GM23338 (cell line): ENCODE measurements around the gene KRTAP10-1. TPM values are rescaled to one million over a fixed set of nuclear protein-coding genes. Genes with fewer than 3 reads are reported as not detected.

Experiments
- ATAC-seq: fragments of 200-7000 bp; cut with Tn5 transposase; 3 replicates; pipeline ENCODE4 v1.9.1; 2020
- DNase-seq: peaks from one replicate; pipeline ENCODE4 v3.0.0-alpha.2; 2015; ENCODE audit warnings: low spot score
- H2AFZ ChIP-seq: fragments of 200-600 bp; sonication (generic); 2 replicates; pipeline ENCODE4 v1.8.0; 2016; ENCODE audit warnings: antibody characterized with exemption, mild to moderate bottlenecking, moderate library complexity
- H3F3A ChIP-seq: fragments of 200-600 bp; sonication (generic); replicated peaks from 2 replicates; pipeline ENCODE4 v1.8.0; 2017; ENCODE audit warnings: antibody characterized with exemption, mixed run types, low read depth
- H3K27ac ChIP-seq: fragments of 200-600 bp; sonication (generic); 2 replicates; pipeline ENCODE4 v1.6.1; 2016; ENCODE audit warnings: low read depth
- H3K27me3 ChIP-seq: fragments of 200-600 bp; sonication (generic); 2 replicates; pipeline ENCODE4 v1.8.0; 2016; ENCODE audit warnings: mild to moderate bottlenecking, mixed run types, moderate library complexity; ENCODE audit not compliant: insufficient read depth
- H3K36me3 ChIP-seq: fragments of 200-600 bp; sonication (generic); 2 replicates; pipeline ENCODE4 v1.8.0; 2016; ENCODE audit warnings: mild to moderate bottlenecking; ENCODE audit not compliant: insufficient read depth
- H3K4me1 ChIP-seq: fragments of 200-600 bp; sonication (generic); 2 replicates; pipeline ENCODE4 v1.8.0; 2016; ENCODE audit warnings: mild to moderate bottlenecking, moderate library complexity; ENCODE audit not compliant: insufficient read depth
- H3K4me2 ChIP-seq: fragments of 200-600 bp; sonication (generic); 2 replicates; pipeline ENCODE4 v1.7.1; 2017; ENCODE audit warnings: mixed run types
- H3K4me3 ChIP-seq: fragments of 200-600 bp; sonication (generic); 2 replicates; pipeline ENCODE4 v1.6.1; 2016; ENCODE audit warnings: mixed run types
- H3K79me2 ChIP-seq: fragments of 200-600 bp; sonication (generic); replicated peaks from 2 replicates; pipeline ENCODE4 v1.8.0; 2017; ENCODE audit warnings: mild to moderate bottlenecking; ENCODE audit not compliant: insufficient read depth
- H3K9me2 ChIP-seq: fragments of 200-600 bp; sonication (generic); 2 replicates; pipeline ENCODE4 v1.8.0; 2017; ENCODE audit not compliant: insufficient read depth
- H4K20me1 ChIP-seq: fragments of 200-600 bp; sonication (generic); replicated peaks from 2 replicates; pipeline ENCODE4 v1.8.0; 2017; ENCODE audit warnings: mild to moderate bottlenecking; ENCODE audit not compliant: insufficient read depth
- H3K27ac Mint-ChIP-seq: 2 replicates; pipeline ENCODE4 v1.8.0; 2020; ENCODE audit warnings: inconsistent platforms, mild to moderate bottlenecking, moderate library complexity, mixed read lengths
- H3K27me3 Mint-ChIP-seq: 3 replicates; pipeline ENCODE4 v1.8.0; 2022; ENCODE audit warnings: low read depth, mild to moderate bottlenecking, moderate library complexity, mixed read lengths, inconsistent platforms; ENCODE audit not compliant: insufficient read depth, poor library complexity
- H3K36me3 Mint-ChIP-seq: 3 replicates; pipeline ENCODE4 v1.8.0; 2021; ENCODE audit warnings: low read depth, mild to moderate bottlenecking, inconsistent platforms, moderate library complexity, mixed read lengths
- H3K4me1 Mint-ChIP-seq: 3 replicates; pipeline ENCODE4 v1.8.0; 2020; ENCODE audit warnings: mild to moderate bottlenecking, inconsistent platforms, mixed read lengths
- H3K4me3 Mint-ChIP-seq: 3 replicates; pipeline ENCODE4 v1.8.0; 2021; ENCODE audit warnings: moderate library complexity, mild to moderate bottlenecking, inconsistent platforms, mixed read lengths
- H3K9me3 Mint-ChIP-seq: 3 replicates; pipeline ENCODE4 v1.8.0; 2020; ENCODE audit warnings: moderate library complexity, mild to moderate bottlenecking, inconsistent platforms, mixed read lengths
- CREB1 ChIP-seq: fragments of 250-450 bp; sonication (Bioruptor Pico); IDR thresholded peaks from 2 replicates; pipeline ENCODE4 v1.5.0; 2020; ENCODE audit warnings: low read depth, mild to moderate bottlenecking, moderate library complexity
- CTCF ChIP-seq, 2 experiments: fragments of 200-600 bp in 1 of 2; sonication (generic) in 1 of 2; conservative IDR thresholded peaks; 2 replicates each; pipeline versions ENCODE4 v1.5.1 to v1.6.1; 2016 to 2017; ENCODE audit warnings: antibody characterized with exemption in 2 of 2, low read depth in 2 of 2, mild to moderate bottlenecking in 2 of 2, moderate library complexity in 1 of 2
- ETS1 ChIP-seq: IDR thresholded peaks from 2 replicates; pipeline ENCODE4 v1.6.1; 2016; ENCODE audit warnings: antibody characterized with exemption
- EZH2 ChIP-seq: fragments of 200-600 bp; sonication (generic); IDR thresholded peaks from one replicate; pipeline ENCODE4 v1.8.0; 2017; ENCODE audit warnings: antibody characterized with exemption, mild to moderate bottlenecking, low read depth; ENCODE audit not compliant: unreplicated experiment
- EZH2phosphoT487 ChIP-seq: fragments of 200-600 bp; sonication (generic); IDR thresholded peaks from one replicate; pipeline ENCODE4 v1.8.1; 2018; ENCODE audit warnings: antibody characterized with exemption; ENCODE audit not compliant: unreplicated experiment
- JUNB ChIP-seq: IDR thresholded peaks from one replicate; pipeline ENCODE4 v1.6.1; 2016; ENCODE audit warnings: antibody characterized with exemption; ENCODE audit not compliant: unreplicated experiment
- NANOG ChIP-seq: IDR thresholded peaks from 2 replicates; pipeline ENCODE4 v1.6.1; 2016; ENCODE audit warnings: antibody characterized with exemption, borderline replicate concordance
- POLR2AphosphoS5 ChIP-seq: IDR thresholded peaks from 2 replicates; pipeline ENCODE4 v1.6.1; 2016; ENCODE audit warnings: antibody characterized with exemption, low read depth
- REST ChIP-seq: IDR thresholded peaks from one replicate; pipeline ENCODE4 v1.6.1; 2018; ENCODE audit warnings: antibody characterized with exemption; ENCODE audit not compliant: unreplicated experiment
- STAT1 ChIP-seq: IDR thresholded peaks from one replicate; pipeline ENCODE4 v1.6.1; 2016; ENCODE audit warnings: antibody characterized with exemption; ENCODE audit not compliant: unreplicated experiment
- ZNF114 ChIP-seq: fragments of 250-450 bp; sonication (Bioruptor Pico); IDR thresholded peaks from 2 replicates; pipeline ENCODE4 v1.5.0; 2020; ENCODE audit warnings: mild to moderate bottlenecking, moderate library complexity
- ZNF331 ChIP-seq: fragments of 250-450 bp; sonication (Bioruptor Pico); IDR thresholded peaks from 2 replicates; pipeline ENCODE4 v1.5.0; 2020; ENCODE audit warnings: low read depth, mild to moderate bottlenecking, moderate library complexity
- ZNF462 ChIP-seq: fragments of 250-450 bp; sonication (Bioruptor Pico); IDR thresholded peaks from 2 replicates; pipeline ENCODE4 v1.5.0; 2020; ENCODE audit warnings: mild to moderate bottlenecking, moderate library complexity
- polyA plus RNA-seq: library from polyadenylated mRNA; unstranded; fragments of >200 nt; fragmentation: Nextera tagmentation; extraction: Ambion mirVana; gene quantifications from 2 replicates; pipeline ENCODE4 v1.2.1, GENCODE V29; 2016
- total RNA-seq: library from RNA; depleted of rRNA; stranded (reverse); fragments of >200 nt; shearing (Covaris generic); gene quantifications from 2 replicates; pipeline ENCODE4 v1.2.3, GENCODE V29; 2014

Gene KRTAP10-1
- total and polyA plus RNA-seq, 2 experiments from 2014 or later: not detected

GRCh38 chr21:44518686-44519085 is 21.3 kb downstream of the KRTAP10-1 start:
- Histone ChIP-seq H3K27me3 (no peaks in the 10 kb centered on the region), H3K79me2 (no peaks in the 10 kb centered on the region), H3K9me2 (0 out of 2 replicates have a peak, but pooled peaks cover 6% of the 10 kb centered on the region), H3K36me3 (no peaks in the 10 kb centered on the region), H4K20me1 (no peaks in the 10 kb centered on the region), H3K27ac (no peak overlapping the region), H3F3A (no peaks in the 10 kb centered on the region), H2AFZ (no peak overlapping the region), H3K4me3 (no peak overlapping the region), H3K4me2 (no peak overlapping the region), H3K4me1 (no peaks in the 10 kb centered on the region)
- DNase-seq (no peak), ATAC-seq (no peak)
- peaks cover 8% of the 10 kb centered on the region for H3K27me3 Mint-ChIP-seq
- no peaks in the 10 kb centered on the region; the same call in 2 of the 3 replicates for H3K4me1 Mint-ChIP-seq
- peaks cover 3% of the 10 kb centered on the region; the same call in 1 of the 3 replicates for H3K9me3 Mint-ChIP-seq
- no peak overlapping the region for H3K4me3 Mint-ChIP-seq
- no peak for TF ChIP-seq CREB1 (CRISPR knock-in tag)
- no peak for TF ChIP-seq POLR2AphosphoS5
- no peak for TF ChIP-seq EZH2phosphoT487
- no peak for TF ChIP-seq REST
- no peak for TF ChIP-seq ZNF331 (CRISPR knock-in tag)
- no peak for TF ChIP-seq STAT1
- no peak for TF ChIP-seq ZNF462 (CRISPR knock-in tag)
- no peak for TF ChIP-seq ETS1
- no peak for TF ChIP-seq EZH2
- TF ChIP-seq ZNF114 (CRISPR knock-in tag): no peak
- TF ChIP-seq NANOG: no peak
- no peak for TF ChIP-seq CTCF (conservative IDR thresholded peaks at IDR 0.05; ENCODE audit: low read depth in 2 of 2)
- TF ChIP-seq JUNB: no peak
- peaks cover 4% of the 10 kb centered on the region; the same call in 1 of the 3 replicates for H3K36me3 Mint-ChIP-seq
- no peak overlapping the region for H3K27ac Mint-ChIP-seq
